Trophoblast cell (in vitro differentiated cells and primary cell): ENCODE measurements around the gene GRIK4.

Experiments used
- DNase-seq, 2 donors: peaks; one replicate each; pipeline ENCODE4 v3.0.0-alpha.2; 2016
- H2AFZ ChIP-seq: 2 replicates; pipeline ENCODE4 v1.6.1; 2013; ENCODE audit warnings: low read length, moderate library complexity, mild to moderate bottlenecking; ENCODE audit not compliant: insufficient read depth, poor library complexity
- H2AK5ac ChIP-seq: 2 replicates; pipeline ENCODE4 v1.6.1; 2013; ENCODE audit warnings: mild to moderate bottlenecking, low read length
- H2BK120ac ChIP-seq: 2 replicates; pipeline ENCODE4 v1.6.1; 2013; ENCODE audit warnings: low read length, mild to moderate bottlenecking, moderate library complexity; ENCODE audit not compliant: insufficient read depth, poor library complexity
- H2BK12ac ChIP-seq: 2 replicates; pipeline ENCODE4 v1.6.1; 2013; ENCODE audit warnings: mild to moderate bottlenecking, low read length, moderate library complexity
- H2BK5ac ChIP-seq: 2 replicates; pipeline ENCODE4 v1.6.1; 2013; ENCODE audit warnings: low read length, low read depth, moderate library complexity, mild to moderate bottlenecking; ENCODE audit not compliant: poor library complexity
- H3K14ac ChIP-seq: 2 replicates; pipeline ENCODE4 v1.6.1; 2013; ENCODE audit warnings: mild to moderate bottlenecking, low read length
- H3K18ac ChIP-seq: 2 replicates; pipeline ENCODE4 v1.6.1; 2013; ENCODE audit warnings: mild to moderate bottlenecking, low read length
- H3K23ac ChIP-seq: 2 replicates; pipeline ENCODE4 v1.6.1; 2013; ENCODE audit warnings: low read length
- H3K27ac ChIP-seq: 2 replicates; pipeline ENCODE4 v1.5.1; 2013; ENCODE audit warnings: low read depth, mild to moderate bottlenecking, inconsistent platforms, low read length, moderate library complexity
- H3K27me3 ChIP-seq: 2 replicates; pipeline ENCODE4 v1.6.1; 2013; ENCODE audit warnings: inconsistent platforms, mild to moderate bottlenecking, low read length, moderate library complexity; ENCODE audit not compliant: insufficient read depth
- H3K36me3 ChIP-seq, 2 experiments: 1 replicate in 1 of 2; 2 replicates in 1 of 2; pipeline ENCODE4 v1.6.1; 2013; ENCODE audit warnings: low read length in 2 of 2, mild to moderate bottlenecking in 2 of 2, moderate library complexity in 1 of 2; ENCODE audit not compliant: insufficient read depth in 2 of 2, control insufficient read depth in 1 of 2
- H3K4ac ChIP-seq: 2 replicates; pipeline ENCODE4 v1.6.1; 2013; ENCODE audit warnings: low read depth, mild to moderate bottlenecking, low read length, moderate library complexity
- H3K4me1 ChIP-seq, 2 experiments: 1 replicate in 1 of 2; 2 replicates in 1 of 2; pipeline ENCODE4 v1.6.1; 2013; ENCODE audit warnings: low read length in 2 of 2, mild to moderate bottlenecking in 2 of 2, moderate library complexity in 1 of 2; ENCODE audit not compliant: insufficient read depth in 2 of 2, control insufficient read depth in 1 of 2
- H3K4me2 ChIP-seq: 2 replicates; pipeline ENCODE4 v1.6.1; 2013; ENCODE audit warnings: inconsistent platforms, mild to moderate bottlenecking, low read length, moderate library complexity
- H3K4me3 ChIP-seq: 2 replicates; pipeline ENCODE4 v1.5.1; 2013; ENCODE audit warnings: mild to moderate bottlenecking, low read depth, low read length, inconsistent platforms
- H3K79me1 ChIP-seq: one replicate; pipeline ENCODE4 v1.6.1; 2013; ENCODE audit warnings: low read length
- H3K79me2 ChIP-seq: 2 replicates; pipeline ENCODE4 v1.6.1; 2013; ENCODE audit warnings: low read length, mild to moderate bottlenecking; ENCODE audit not compliant: control insufficient read depth, insufficient read depth, poor library complexity
- H3K9ac ChIP-seq: 2 replicates; pipeline ENCODE4 v1.6.1; 2013; ENCODE audit warnings: mild to moderate bottlenecking, low read length
- H3K9me3 ChIP-seq: 2 replicates; pipeline ENCODE4 v1.6.1; 2013; ENCODE audit warnings: low read depth, mild to moderate bottlenecking, control low read depth, inconsistent platforms, low read length; ENCODE audit not compliant: insufficient read depth
- H4K12ac ChIP-seq: 2 replicates; pipeline ENCODE4 v1.6.1; 2013; ENCODE audit warnings: low read depth, mild to moderate bottlenecking, low read length, moderate library complexity
- H4K8ac ChIP-seq: 2 replicates; pipeline ENCODE4 v1.6.1; 2013; ENCODE audit warnings: low read depth, mild to moderate bottlenecking, low read length, moderate library complexity
- H4K91ac ChIP-seq: one replicate; pipeline ENCODE4 v1.6.1; 2013; ENCODE audit warnings: low read depth, mild to moderate bottlenecking, low read length, moderate library complexity
- WGBS: extraction: QIAGEN DNeasy Blood & Tissue Kit; methylation state at CpG from one replicate; pipeline ENCODE4 v1.1.7; 2013; ENCODE audit warnings: missing lambda C conversion rate; ENCODE audit not compliant: insufficient read length, insufficient coverage; ENCODE audit errors: extremely low coverage; 5-methylcytosine and 5-hydroxymethylcytosine counted together

GRIK4 gene

DNA sequence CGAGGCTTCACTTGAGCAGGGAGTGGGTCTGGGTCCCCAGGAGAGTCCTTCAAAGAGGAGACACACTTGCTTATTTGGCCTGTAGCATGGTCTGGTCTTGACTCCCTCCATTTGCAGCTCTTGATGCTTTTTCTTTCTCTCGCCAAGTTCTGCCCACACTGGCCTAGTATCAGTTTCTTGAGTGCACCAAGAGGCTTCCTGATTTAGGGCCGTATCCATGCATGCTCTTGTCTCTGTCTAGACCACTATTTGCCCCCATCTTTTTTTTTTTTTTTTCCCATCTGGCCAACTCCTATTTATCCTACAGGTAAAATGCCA, 170.7 kb downstream of the GRIK4 start:
- H3K27ac ChIP-seq, result no peak overlapping the region
- no peaks in the 10 kb centered on the region for H3K79me2 ChIP-seq
- H3K79me1 ChIP-seq, result no peaks in the 10 kb centered on the region
- H4K8ac ChIP-seq, result no peak overlapping the region
- no peak overlapping the region for H2AK5ac ChIP-seq
- H3K27me3 ChIP-seq, result no peaks in the 10 kb centered on the region
- H3K23ac ChIP-seq, result no peak overlapping the region
- H3K4me2 ChIP-seq, result no peak overlapping the region
- no peak for DNase-seq
- no peak overlapping the region for H2BK5ac ChIP-seq
- no peak overlapping the region for H2BK12ac ChIP-seq
- H3K9me3 ChIP-seq, result peaks cover 1% of the 10 kb centered on the region
- no peak overlapping the region for H4K12ac ChIP-seq
- no peak overlapping the region for H3K9ac ChIP-seq
- H3K18ac ChIP-seq, result no peak overlapping the region
- no peak overlapping the region for H2BK120ac ChIP-seq
- H3K4ac ChIP-seq, result no peak overlapping the region
- no peak overlapping the region for H3K14ac ChIP-seq
- no peaks in the 10 kb centered on the region for H3K36me3 ChIP-seq
- WGBS, result no CpG with 5 or more reads among the region's 3 CpGs
- H3K4me1 ChIP-seq, result no peaks in the 10 kb centered on the region
- H4K91ac ChIP-seq, result no peak overlapping the region
- no peak overlapping the region for H3K4me3 ChIP-seq
- no peak overlapping the region for H2AFZ ChIP-seq

DNA sequence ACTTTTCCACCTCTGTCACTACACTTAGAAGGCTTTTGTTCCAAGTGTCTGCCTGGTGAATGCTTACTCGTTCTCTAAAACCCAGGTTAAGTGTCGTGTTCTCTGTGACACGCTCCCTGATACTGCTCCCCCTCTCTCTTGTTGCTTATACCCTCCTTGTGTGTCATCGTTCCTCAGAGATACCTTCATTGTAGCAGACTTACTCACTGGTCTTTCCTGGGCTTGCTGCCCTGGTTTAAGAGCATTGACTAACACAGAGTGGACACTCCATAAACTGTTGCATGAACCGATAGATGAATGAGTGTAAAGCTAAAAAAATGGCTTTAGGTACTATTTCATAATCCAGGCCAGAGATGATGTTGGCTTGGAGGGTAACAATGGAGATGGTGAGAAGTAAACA, 171.3 kb downstream of the GRIK4 start:
- H3K23ac ChIP-seq, result no peak overlapping the region
- WGBS, result no CpG with 5 or more reads among the region's 5 CpGs
- no peak overlapping the region for H3K4me2 ChIP-seq
- no peak overlapping the region for H4K91ac ChIP-seq
- no peak overlapping the region for H3K18ac ChIP-seq
- H3K79me1 ChIP-seq, result no peaks in the 10 kb centered on the region
- H3K9me3 ChIP-seq, result peaks cover 1% of the 10 kb centered on the region
- H3K27ac ChIP-seq, result no peak overlapping the region
- H2AK5ac ChIP-seq, result no peak overlapping the region
- H3K79me2 ChIP-seq, result no peaks in the 10 kb centered on the region
- H2AFZ ChIP-seq, result no peak overlapping the region
- no peak overlapping the region for H4K8ac ChIP-seq
- no peak overlapping the region for H2BK12ac ChIP-seq
- H3K27me3 ChIP-seq, result no peaks in the 10 kb centered on the region
- H3K14ac ChIP-seq, result no peak overlapping the region
- no peak overlapping the region for H2BK5ac ChIP-seq
- H3K4me3 ChIP-seq, result no peak overlapping the region
- no peak overlapping the region for H4K12ac ChIP-seq
- H3K36me3 ChIP-seq, result no peaks in the 10 kb centered on the region
- H3K4me1 ChIP-seq, result no peaks in the 10 kb centered on the region
- H3K4ac ChIP-seq, result no peak overlapping the region
- no peak for DNase-seq
- no peak overlapping the region for H2BK120ac ChIP-seq
- H3K9ac ChIP-seq, result no peak overlapping the region

DNA sequence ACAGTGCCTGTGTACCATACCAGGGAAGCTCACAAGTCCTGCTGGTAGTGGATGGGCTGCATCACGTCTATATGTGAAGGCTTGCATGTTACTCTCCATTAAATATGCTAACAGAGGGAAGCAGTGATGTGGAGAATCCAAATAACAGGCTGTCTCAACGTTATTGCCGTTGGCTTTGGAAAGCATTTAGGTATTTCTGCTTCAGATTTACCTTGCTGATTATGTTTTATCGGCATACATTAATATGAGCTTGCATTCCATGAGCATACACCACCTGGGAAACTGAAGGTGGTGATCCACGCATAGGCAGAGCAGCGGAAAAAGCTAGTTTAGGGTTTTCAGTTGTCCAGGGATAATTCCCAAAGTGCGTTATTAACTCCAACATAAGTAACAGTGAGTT, 175.0 kb downstream of the GRIK4 start:
- Histone ChIP-seq H4K91ac (no peak overlapping the region), H3K36me3 (no peaks in the 10 kb centered on the region), H3K4ac (no peak overlapping the region), H3K27me3 (no peaks in the 10 kb centered on the region), H2BK120ac (no peak overlapping the region), H2BK12ac (no peak overlapping the region), H3K9me3 (peaks cover 1% of the 10 kb centered on the region), H3K4me1 (no peaks in the 10 kb centered on the region), H3K18ac (no peak overlapping the region), H2AK5ac (no peak overlapping the region), H2AFZ (no peak overlapping the region), H4K8ac (no peak overlapping the region), H3K79me2 (no peaks in the 10 kb centered on the region), H3K14ac (no peak overlapping the region), H3K23ac (no peak overlapping the region), H3K4me3 (no peak overlapping the region), H3K4me2 (no peak overlapping the region), H2BK5ac (no peak overlapping the region), H3K79me1 (no peaks in the 10 kb centered on the region), H3K9ac (no peak overlapping the region), H4K12ac (no peak overlapping the region), H3K27ac (no peak overlapping the region)
- WGBS, result no CpG with 5 or more reads among the region's 7 CpGs
- DNase-seq, result peak in 1 of 2 donors; percentile 52

GRCh38 chr11:120688163-120688562, 176.6 kb downstream of the GRIK4 start:
- Histone ChIP-seq H2BK120ac (no peak overlapping the region), H3K4me1 (no peaks in the 10 kb centered on the region), H2BK12ac (no peak overlapping the region), H3K27me3 (no peaks in the 10 kb centered on the region), H3K4me2 (no peak overlapping the region), H3K36me3 (no peaks in the 10 kb centered on the region), H3K23ac (no peak overlapping the region), H3K79me1 (no peaks in the 10 kb centered on the region), H3K27ac (no peak overlapping the region), H3K9me3 (peaks cover 1% of the 10 kb centered on the region), H4K91ac (no peak overlapping the region), H3K18ac (no peak overlapping the region), H4K8ac (no peak overlapping the region), H3K4ac (no peak overlapping the region), H2AFZ (no peak overlapping the region), H2BK5ac (no peak overlapping the region), H3K79me2 (no peaks in the 10 kb centered on the region), H2AK5ac (no peak overlapping the region), H3K14ac (no peak overlapping the region), H3K9ac (no peak overlapping the region), H4K12ac (no peak overlapping the region), H3K4me3 (no peak overlapping the region)
- WGBS, result no CpG with 5 or more reads among the region's 1 CpG
- DNase-seq, result no peak
